Measurements from ENCODE around the gene CTAGE8.
"Not testable (repeated sequence)": the region's sequence is repeated elsewhere in the genome, so short reads cannot be mapped to it uniquely, and the experiment has no call there.

DNA sequence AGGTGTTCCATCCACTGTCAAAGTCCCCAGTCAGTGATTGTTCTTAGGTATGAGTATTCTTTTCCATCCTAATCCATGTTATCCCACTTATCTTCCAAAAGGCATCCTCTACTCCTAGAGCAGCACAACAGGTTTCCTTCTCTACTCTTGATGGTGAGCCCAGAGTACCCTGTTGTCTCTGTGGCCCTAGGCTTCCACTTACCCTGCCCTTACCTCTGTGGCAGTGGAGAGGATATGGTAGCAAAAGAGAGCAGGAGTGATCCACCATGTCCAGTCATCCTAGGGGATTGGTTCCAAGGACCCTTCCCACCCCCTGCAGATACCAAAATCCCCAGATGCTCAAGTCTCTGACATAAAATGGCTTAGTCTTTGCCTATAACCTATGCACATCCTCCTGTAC lies 51.9 kb downstream of the CTAGE8 start:
- TF ChIP-seq, protein P1, sequence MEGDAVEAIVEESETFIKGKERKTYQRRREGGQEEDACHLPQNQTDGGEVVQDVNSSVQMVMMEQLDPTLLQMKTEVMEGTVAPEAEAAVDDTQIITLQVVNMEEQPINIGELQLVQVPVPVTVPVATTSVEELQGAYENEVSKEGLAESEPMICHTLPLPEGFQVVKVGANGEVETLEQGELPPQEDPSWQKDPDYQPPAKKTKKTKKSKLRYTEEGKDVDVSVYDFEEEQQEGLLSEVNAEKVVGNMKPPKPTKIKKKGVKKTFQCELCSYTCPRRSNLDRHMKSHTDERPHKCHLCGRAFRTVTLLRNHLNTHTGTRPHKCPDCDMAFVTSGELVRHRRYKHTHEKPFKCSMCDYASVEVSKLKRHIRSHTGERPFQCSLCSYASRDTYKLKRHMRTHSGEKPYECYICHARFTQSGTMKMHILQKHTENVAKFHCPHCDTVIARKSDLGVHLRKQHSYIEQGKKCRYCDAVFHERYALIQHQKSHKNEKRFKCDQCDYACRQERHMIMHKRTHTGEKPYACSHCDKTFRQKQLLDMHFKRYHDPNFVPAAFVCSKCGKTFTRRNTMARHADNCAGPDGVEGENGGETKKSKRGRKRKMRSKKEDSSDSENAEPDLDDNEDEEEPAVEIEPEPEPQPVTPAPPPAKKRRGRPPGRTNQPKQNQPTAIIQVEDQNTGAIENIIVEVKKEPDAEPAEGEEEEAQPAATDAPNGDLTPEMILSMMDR (IDR thresholded peaks at IDR 0.05) = not testable (repeated sequence)
- TF ChIP-seq POLR2AphosphoS5 (IDR thresholded peaks at IDR 0.05) = not testable (repeated sequence)

Measured in suprapubic skin (tissue), 3 donors.